MM.1S (cell line): Measurements from ENCODE around the gene TSC2.

ENCODE experiments used
- DNase-seq: peaks from one replicate; pipeline ENCODE4 v3.0.0-alpha.2; 2015
- H2AFZ ChIP-seq: fragments of 300-600 bp; sonication (generic); 2 replicates; pipeline ENCODE4 v1.6.0; 2016; ENCODE audit warnings: antibody characterized with exemption, low read length
- H3F3A ChIP-seq: fragments of 300-600 bp; sonication (generic); 2 replicates; pipeline ENCODE4 v1.6.1; 2016; ENCODE audit warnings: mild to moderate bottlenecking, antibody characterized with exemption, low read length, moderate library complexity, mixed read lengths; ENCODE audit not compliant: insufficient read depth
- H3K27ac ChIP-seq: fragments of 300-600 bp; sonication (generic); 2 replicates; pipeline ENCODE4 v1.5.1; 2016; ENCODE audit warnings: mild to moderate bottlenecking, low read length
- H3K27me3 ChIP-seq: fragments of 300-600 bp; sonication (generic); replicated peaks from 2 replicates; pipeline ENCODE4 v1.6.0; 2016; ENCODE audit warnings: low read length; ENCODE audit not compliant: insufficient read depth
- H3K36me3 ChIP-seq: fragments of 300-600 bp; sonication (generic); replicated peaks from 2 replicates; pipeline ENCODE4 v1.6.1; 2016; ENCODE audit warnings: mild to moderate bottlenecking, low read length, mixed read lengths; ENCODE audit not compliant: insufficient read depth
- H3K4me1 ChIP-seq: fragments of 300-600 bp; sonication (generic); 2 replicates; pipeline ENCODE4 v1.6.1; 2016; ENCODE audit warnings: low read length, mixed read lengths
- H3K4me2 ChIP-seq: fragments of 300-600 bp; sonication (generic); 2 replicates; pipeline ENCODE4 v1.6.0; 2016; ENCODE audit warnings: low read depth, low read length
- H3K4me3 ChIP-seq: fragments of 300-600 bp; sonication (generic); 2 replicates; pipeline ENCODE4 v1.5.1; 2016; ENCODE audit warnings: low read length, mixed read lengths
- H3K79me2 ChIP-seq: fragments of 300-600 bp; sonication (generic); 2 replicates; pipeline ENCODE4 v1.6.1; 2016; ENCODE audit warnings: mixed run types, low read length, mixed read lengths
- H3K9ac ChIP-seq: fragments of 300-600 bp; sonication (generic); 2 replicates; pipeline ENCODE4 v1.6.1; 2016; ENCODE audit warnings: low read length, mixed read lengths
- H3K9me2 ChIP-seq: fragments of 300-600 bp; sonication (generic); replicated peaks from 2 replicates; pipeline ENCODE4 v1.6.1; 2016; ENCODE audit warnings: mild to moderate bottlenecking, low read length, mixed read lengths; ENCODE audit not compliant: insufficient read depth
- H3K9me3 ChIP-seq: fragments of 300-600 bp; sonication (generic); replicated peaks from 2 replicates; pipeline ENCODE4 v1.6.1; 2016; ENCODE audit warnings: mild to moderate bottlenecking, low read length, mixed read lengths; ENCODE audit not compliant: insufficient read depth
- H4K20me1 ChIP-seq: fragments of 300-600 bp; sonication (generic); 2 replicates; pipeline ENCODE4 v1.6.1; 2016; ENCODE audit warnings: mild to moderate bottlenecking, low read length, moderate library complexity, mixed read lengths; ENCODE audit not compliant: insufficient read depth
- CTCF ChIP-seq: fragments of 300-600 bp; sonication (generic); IDR thresholded peaks from 2 replicates; pipeline ENCODE4 v1.5.1; 2016; ENCODE audit warnings: antibody characterized with exemption, low read length, mixed read lengths
- EZH2 ChIP-seq: fragments of 300-600 bp; sonication (generic); optimal IDR thresholded peaks from 2 replicates; pipeline ENCODE3; 2017; ENCODE audit warnings: low read depth, mild to moderate bottlenecking, antibody characterized with exemption, low read length, mixed read lengths
- EZH2phosphoT487 ChIP-seq: fragments of 300-600 bp; sonication (generic); IDR thresholded peaks from 2 replicates; pipeline ENCODE4 v1.6.1; 2018; ENCODE audit warnings: antibody characterized with exemption, low read length

The TSC2 gene

GRCh38 chr16:2074071-2074470 lies 26.3 kb downstream of the TSC2 start:
- Histone ChIP-seq H3K9ac (no peak overlapping the region), H2AFZ (no peak overlapping the region), H3K27ac (no peak overlapping the region), H3K4me2 (no peak overlapping the region), H3K9me3 (no peaks in the 10 kb centered on the region), H3F3A (no peaks in the 10 kb centered on the region), H3K36me3 (no peaks in the 10 kb centered on the region), H3K4me1 (no peaks in the 10 kb centered on the region), H4K20me1 (no peaks in the 10 kb centered on the region), H3K27me3 (no peaks in the 10 kb centered on the region), H3K9me2 (no peaks in the 10 kb centered on the region), H3K79me2 (no peaks in the 10 kb centered on the region), H3K4me3 (no peak overlapping the region)
- no peak for TF ChIP-seq EZH2phosphoT487
- no peak for TF ChIP-seq EZH2
- DNase-seq, result no peak

- Histone ChIP-seq H3K9me2 (no peaks in the 10 kb centered on the region), H3K4me1 (no peaks in the 10 kb centered on the region), H3K4me3 (no peak overlapping the region), H3K4me2 (no peak overlapping the region), H3K79me2 (no peaks in the 10 kb centered on the region), H3K36me3 (no peaks in the 10 kb centered on the region), H3K27me3 (no peaks in the 10 kb centered on the region), H3K27ac (no peak overlapping the region), H3K9ac (no peak overlapping the region), H2AFZ (no peak overlapping the region), H3K9me3 (no peaks in the 10 kb centered on the region), H4K20me1 (no peaks in the 10 kb centered on the region), H3F3A (no peaks in the 10 kb centered on the region)
- TF ChIP-seq CTCF (no peak), EZH2phosphoT487 (no peak), EZH2 (no peak)
- DNase-seq, result no peak
Observed at GRCh38 chr16:2075631-2076030, 27.8 kb downstream of the TSC2 start.

- TF ChIP-seq CTCF (no peak), EZH2phosphoT487 (no peak), EZH2 (no peak)
- Histone ChIP-seq H2AFZ (no peak overlapping the region), H3K36me3 (no peaks in the 10 kb centered on the region), H4K20me1 (no peaks in the 10 kb centered on the region), H3K4me3 (no peak overlapping the region), H3F3A (no peaks in the 10 kb centered on the region), H3K79me2 (no peaks in the 10 kb centered on the region), H3K9me3 (no peaks in the 10 kb centered on the region), H3K4me2 (no peak overlapping the region), H3K9me2 (no peaks in the 10 kb centered on the region), H3K27ac (no peak overlapping the region), H3K27me3 (no peaks in the 10 kb centered on the region), H3K4me1 (no peaks in the 10 kb centered on the region), H3K9ac (no peak overlapping the region)
- DNase-seq, result no peak
Observed at GRCh38 chr16:2076072-2076865, 28.5 kb downstream of the TSC2 start.

- H3K9me3 ChIP-seq, result no peaks in the 10 kb centered on the region
- no peaks in the 10 kb centered on the region for H3K4me1 ChIP-seq
- no peak overlapping the region for H3K27ac ChIP-seq
- DNase-seq, result no peak
- no peaks in the 10 kb centered on the region for H3K27me3 ChIP-seq
- no peaks in the 10 kb centered on the region for H4K20me1 ChIP-seq
- no peaks in the 10 kb centered on the region for H3K9me2 ChIP-seq
- no peak overlapping the region for H3K9ac ChIP-seq
- no peaks in the 10 kb centered on the region for H3K79me2 ChIP-seq
- no peak overlapping the region for H3K4me2 ChIP-seq
- H3K4me3 ChIP-seq, result no peak overlapping the region
- no peaks in the 10 kb centered on the region for H3F3A ChIP-seq
- no peaks in the 10 kb centered on the region for H3K36me3 ChIP-seq
- no peak overlapping the region for H2AFZ ChIP-seq
- TF ChIP-seq EZH2phosphoT487 (no peak), EZH2 (no peak), CTCF (no peak)
Observed at GRCh38 chr16:2077016-2077415, 29.2 kb downstream of the TSC2 start.
